Measurements from ENCODE around the gene SNX6. TPM values are rescaled to one million over a fixed set of nuclear protein-coding genes. Genes with fewer than 3 reads are reported as not detected.

Gene SNX6
- total and polyA plus RNA-seq, 10 of the 15 experiments (the other 5 are each of a cell fraction or from before 2014, with no cell fraction given) = 34.4 to 107 (median 71.7) TPM

DNA sequence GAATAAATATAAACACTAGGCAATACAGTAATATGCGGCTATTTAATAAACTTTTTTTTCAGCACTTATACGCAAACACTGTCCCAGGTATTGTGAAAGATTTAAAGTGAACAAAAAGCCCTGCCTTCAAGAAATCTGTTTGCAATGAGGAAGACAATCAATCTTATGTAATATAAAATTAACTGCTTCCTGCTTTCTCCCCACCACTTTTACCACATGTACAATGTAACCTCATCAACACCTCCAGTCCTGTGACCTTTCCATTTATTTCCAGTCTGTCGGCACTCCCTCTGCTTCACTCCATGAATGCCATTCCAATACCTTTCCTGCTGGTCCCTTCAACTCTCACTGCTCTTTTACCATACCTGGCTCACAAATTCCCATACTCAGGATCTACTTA is 10.5 kb downstream of the SNX6 start:
- Histone ChIP-seq H3K4me1 (ENCODE audit: control insufficient read depth, insufficient read depth, low read length) (no peaks in the 10 kb centered on the region), H3K27me3 (replicated peaks in 1 of 2; ENCODE audit: control insufficient read depth in 2 of 2, insufficient read depth in 2 of 2, low read length in 1 of 2) (no peaks in the 10 kb centered on the region), H3K9ac (ENCODE audit: control insufficient read depth, insufficient read depth, low read length) (no peak overlapping the region), H3K9me3 (replicated peaks; ENCODE audit: control insufficient read depth, insufficient read depth, low read length) (no peaks in the 10 kb centered on the region), H3K4me3 (no peak overlapping the region), H4K20me1 (ENCODE audit: control insufficient read depth, insufficient read depth) (no peaks in the 10 kb centered on the region), H3K27ac (ENCODE audit: control insufficient read depth, insufficient read depth) (no peak overlapping the region), H3K36me3 (ENCODE audit: control insufficient read depth in 2 of 2, insufficient read depth in 2 of 2, low read length in 1 of 2) (peaks cover 0 to 12% of the 10 kb centered on the region in 2 experiments; a peak in 2 of 4 replicates), H2AFZ (ENCODE audit: control insufficient read depth, low read depth, low read length) (no peak overlapping the region), H3K4me2 (ENCODE audit: control insufficient read depth, insufficient read depth) (no peak overlapping the region), H3K79me2 (ENCODE audit: control insufficient read depth, insufficient read depth, low read length) (no peaks in the 10 kb centered on the region; the same call in 1 of the 2 replicates)
- DNase-seq (ENCODE audit: low read depth, low spot score) = no peak
- ChIA-PET POLR2A (no interaction called here), SMC1A (ENCODE audit: uncharacterized antibody, unreplicated experiment) (no interaction called here), RAD21 (ENCODE audit: unreplicated experiment) (no interaction called here), CTCF (no interaction called here)
- ATAC-seq = no peak
- no peak for FAIRE-seq
- intact Hi-C loops (cut with micrococcal nuclease; ENCODE audit: unreplicated experiment) (no loop called here), in situ Hi-C loops (cut with MboI) (no loop called here)
- TF ChIP-seq MEF2A (IDR thresholded peaks at IDR 0.05; ENCODE audit: insufficient read depth, low read depth, low read length) (no peak), WRNIP1 (IDR thresholded peaks at IDR 0.05; ENCODE audit: borderline replicate concordance, low read depth, low read length) (no peak), SIN3A (IDR thresholded peaks at IDR 0.05; ENCODE audit: low read depth, low read length) (no peak), ZNF622 (IDR thresholded peaks at IDR 0.05) (no peak), NR2F1 (conservative IDR thresholded peaks at IDR 0.05) (no peak), DPF2 (IDR thresholded peaks at IDR 0.05) (no peak), GABPA (IDR thresholded peaks at IDR 0.05; ENCODE audit: low read depth) (no peak), YBX1 (IDR thresholded peaks at IDR 0.05) (no peak), ATF7 (IDR thresholded peaks at IDR 0.05; ENCODE audit: low read depth) (no peak), SUPT20H (IDR thresholded peaks at IDR 0.05; ENCODE audit: borderline replicate concordance, control insufficient read depth, low read depth, low read length) (no peak), RFX5 (IDR thresholded peaks at IDR 0.05; ENCODE audit: low read depth, low read length) (no peak)
- TF ChIP-seq, protein P1, sequence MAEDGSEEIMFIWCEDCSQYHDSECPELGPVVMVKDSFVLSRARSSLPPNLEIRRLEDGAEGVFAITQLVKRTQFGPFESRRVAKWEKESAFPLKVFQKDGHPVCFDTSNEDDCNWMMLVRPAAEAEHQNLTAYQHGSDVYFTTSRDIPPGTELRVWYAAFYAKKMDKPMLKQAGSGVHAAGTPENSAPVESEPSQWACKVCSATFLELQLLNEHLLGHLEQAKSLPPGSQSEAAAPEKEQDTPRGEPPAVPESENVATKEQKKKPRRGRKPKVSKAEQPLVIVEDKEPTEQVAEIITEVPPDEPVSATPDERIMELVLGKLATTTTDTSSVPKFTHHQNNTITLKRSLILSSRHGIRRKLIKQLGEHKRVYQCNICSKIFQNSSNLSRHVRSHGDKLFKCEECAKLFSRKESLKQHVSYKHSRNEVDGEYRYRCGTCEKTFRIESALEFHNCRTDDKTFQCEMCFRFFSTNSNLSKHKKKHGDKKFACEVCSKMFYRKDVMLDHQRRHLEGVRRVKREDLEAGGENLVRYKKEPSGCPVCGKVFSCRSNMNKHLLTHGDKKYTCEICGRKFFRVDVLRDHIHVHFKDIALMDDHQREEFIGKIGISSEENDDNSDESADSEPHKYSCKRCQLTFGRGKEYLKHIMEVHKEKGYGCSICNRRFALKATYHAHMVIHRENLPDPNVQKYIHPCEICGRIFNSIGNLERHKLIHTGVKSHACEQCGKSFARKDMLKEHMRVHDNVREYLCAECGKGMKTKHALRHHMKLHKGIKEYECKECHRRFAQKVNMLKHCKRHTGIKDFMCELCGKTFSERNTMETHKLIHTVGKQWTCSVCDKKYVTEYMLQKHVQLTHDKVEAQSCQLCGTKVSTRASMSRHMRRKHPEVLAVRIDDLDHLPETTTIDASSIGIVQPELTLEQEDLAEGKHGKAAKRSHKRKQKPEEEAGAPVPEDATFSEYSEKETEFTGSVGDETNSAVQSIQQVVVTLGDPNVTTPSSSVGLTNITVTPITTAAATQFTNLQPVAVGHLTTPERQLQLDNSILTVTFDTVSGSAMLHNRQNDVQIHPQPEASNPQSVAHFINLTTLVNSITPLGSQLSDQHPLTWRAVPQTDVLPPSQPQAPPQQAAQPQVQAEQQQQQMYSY (CRISPR knock-in tag; IDR thresholded peaks at IDR 0.05) = no peak
- TF ChIP-seq, protein P2, sequence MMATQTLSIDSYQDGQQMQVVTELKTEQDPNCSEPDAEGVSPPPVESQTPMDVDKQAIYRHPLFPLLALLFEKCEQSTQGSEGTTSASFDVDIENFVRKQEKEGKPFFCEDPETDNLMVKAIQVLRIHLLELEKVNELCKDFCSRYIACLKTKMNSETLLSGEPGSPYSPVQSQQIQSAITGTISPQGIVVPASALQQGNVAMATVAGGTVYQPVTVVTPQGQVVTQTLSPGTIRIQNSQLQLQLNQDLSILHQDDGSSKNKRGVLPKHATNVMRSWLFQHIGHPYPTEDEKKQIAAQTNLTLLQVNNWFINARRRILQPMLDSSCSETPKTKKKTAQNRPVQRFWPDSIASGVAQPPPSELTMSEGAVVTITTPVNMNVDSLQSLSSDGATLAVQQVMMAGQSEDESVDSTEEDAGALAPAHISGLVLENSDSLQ (IDR thresholded peaks at IDR 0.05) = no peak
- TF ChIP-seq, protein P3, sequence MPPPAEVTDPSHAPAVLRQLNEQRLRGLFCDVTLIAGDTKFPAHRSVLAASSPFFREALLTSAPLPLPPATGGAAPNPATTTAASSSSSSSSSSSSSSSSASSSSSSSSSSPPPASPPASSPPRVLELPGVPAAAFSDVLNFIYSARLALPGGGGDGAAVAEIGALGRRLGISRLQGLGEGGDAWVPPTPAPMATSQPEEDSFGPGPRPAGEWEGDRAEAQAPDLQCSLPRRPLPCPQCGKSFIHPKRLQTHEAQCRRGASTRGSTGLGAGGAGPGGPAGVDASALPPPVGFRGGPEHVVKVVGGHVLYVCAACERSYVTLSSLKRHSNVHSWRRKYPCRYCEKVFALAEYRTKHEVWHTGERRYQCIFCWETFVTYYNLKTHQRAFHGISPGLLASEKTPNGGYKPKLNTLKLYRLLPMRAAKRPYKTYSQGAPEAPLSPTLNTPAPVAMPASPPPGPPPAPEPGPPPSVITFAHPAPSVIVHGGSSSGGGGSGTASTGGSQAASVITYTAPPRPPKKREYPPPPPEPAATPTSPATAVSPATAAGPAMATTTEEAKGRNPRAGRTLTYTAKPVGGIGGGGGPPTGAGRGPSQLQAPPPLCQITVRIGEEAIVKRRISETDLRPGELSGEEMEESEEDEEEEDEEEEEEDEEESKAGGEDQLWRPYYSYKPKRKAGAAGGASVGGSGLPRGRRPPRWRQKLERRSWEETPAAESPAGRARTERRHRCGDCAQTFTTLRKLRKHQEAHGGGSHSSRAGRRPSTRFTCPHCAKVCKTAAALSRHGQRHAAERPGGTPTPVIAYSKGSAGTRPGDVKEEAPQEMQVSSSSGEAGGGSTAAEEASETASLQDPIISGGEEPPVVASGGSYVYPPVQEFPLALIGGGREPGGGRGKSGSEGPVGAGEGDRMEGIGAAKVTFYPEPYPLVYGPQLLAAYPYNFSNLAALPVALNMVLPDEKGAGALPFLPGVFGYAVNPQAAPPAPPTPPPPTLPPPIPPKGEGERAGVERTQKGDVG (CRISPR knock-in tag; IDR thresholded peaks at IDR 0.05) = no peak
- WGBS (ENCODE audit: insufficient coverage, insufficient replicate concordance, low lambda C conversion rate, missing lambda C conversion rate) = 81% methylated on average over 3 of the region's 3 CpGs
- no TSS peak for BruUV-seq (replicated peaks)
